ENCODE data around the gene BOLL. TPM values are rescaled to one million over a fixed set of nuclear protein-coding genes. Genes with fewer than 3 reads are reported as not detected.
"Not testable (repeated sequence)": the region's sequence is repeated elsewhere in the genome, so short reads cannot be mapped to it uniquely, and the experiment has no call there.

BOLL gene
- total RNA-seq, 2 experiments from 2014 or later, result not detected

DNA sequence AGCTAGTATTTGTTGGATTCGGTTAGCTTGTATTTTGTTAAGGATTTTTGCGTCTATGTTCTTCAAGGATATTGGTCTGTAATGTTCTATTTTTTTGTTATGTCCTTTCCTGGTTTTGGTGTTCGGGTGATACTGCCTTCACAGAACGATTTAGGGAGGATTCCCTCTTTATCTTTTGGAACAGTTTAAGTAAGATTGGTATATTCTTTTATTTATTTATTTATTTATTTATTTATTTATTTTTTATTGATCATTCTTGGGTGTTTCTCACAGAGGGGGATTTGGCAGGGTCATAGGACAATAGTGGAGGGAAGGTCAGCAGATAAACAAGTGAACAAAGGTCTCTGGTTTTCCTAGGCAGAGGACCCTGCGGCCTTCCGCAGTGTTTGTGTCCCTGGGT, 89.9 kb downstream of the BOLL start:
- intact Hi-C loops (cut with micrococcal nuclease; ENCODE audit: unreplicated experiment); POLR2A ChIA-PET; BruUV-seq (replicated peaks); H2AFZ ChIP-seq (ENCODE audit: low read length); CTCF ChIA-PET (ENCODE audit: unreplicated experiment); H3K36me3 ChIP-seq (ENCODE audit: insufficient read depth, low read length); DNase-seq (ENCODE audit: low spot score); H4K20me1 ChIP-seq (ENCODE audit: insufficient read depth, low read length); H3K9me2 ChIP-seq (ENCODE audit: insufficient read depth, low read length); H3K9me3 ChIP-seq (ENCODE audit: low read length); H3K4me1 ChIP-seq (ENCODE audit: insufficient read depth, low read length, poor library complexity, severe bottlenecking); H3K27ac ChIP-seq (ENCODE audit: low read depth, low read length, poor library complexity, severe bottlenecking); H3K4me3 ChIP-seq (ENCODE audit: low read depth, low read length, poor library complexity, severe bottlenecking); H3K4me2 ChIP-seq (ENCODE audit: low read length); H3K79me2 ChIP-seq (ENCODE audit: insufficient read depth, low read depth, low read length): not testable (repeated sequence)

DNA sequence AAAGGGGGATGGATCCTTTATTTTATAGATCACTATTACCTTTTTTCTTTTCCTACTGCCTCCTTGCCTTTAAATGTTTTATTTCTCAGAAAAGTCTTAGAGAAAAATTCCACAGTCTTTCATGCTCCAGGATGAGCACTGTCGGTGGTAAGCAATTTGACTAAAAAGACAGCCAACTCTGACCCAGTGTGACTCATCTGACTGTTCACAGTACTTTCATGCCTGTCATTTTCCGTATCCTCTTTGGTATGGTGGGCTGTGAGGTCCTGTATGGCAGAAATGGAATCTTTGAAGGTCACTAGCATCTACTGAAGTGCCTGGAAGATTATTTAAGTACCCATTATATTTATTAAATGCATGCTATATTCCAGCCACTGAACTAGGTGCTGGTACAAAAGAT, 107.6 kb downstream of the BOLL start:
- Histone ChIP-seq H3K36me3 (ENCODE audit: insufficient read depth, low read length) (no peaks in the 10 kb centered on the region), H4K20me1 (ENCODE audit: insufficient read depth, low read length) (no peaks in the 10 kb centered on the region), H3K9me2 (ENCODE audit: insufficient read depth, low read length) (no peaks in the 10 kb centered on the region), H3K79me2 (ENCODE audit: insufficient read depth, low read depth, low read length) (no peaks in the 10 kb centered on the region), H2AFZ (ENCODE audit: low read length) (no peak overlapping the region), H3K4me2 (ENCODE audit: low read length) (no peak overlapping the region), H3K4me3 (ENCODE audit: low read depth, low read length, poor library complexity, severe bottlenecking) (no peak overlapping the region), H3K9me3 (ENCODE audit: low read length) (no peaks in the 10 kb centered on the region), H3K27ac (ENCODE audit: low read depth, low read length, poor library complexity, severe bottlenecking) (no peak overlapping the region), H3K4me1 (ENCODE audit: insufficient read depth, low read length, poor library complexity, severe bottlenecking) (no peaks in the 10 kb centered on the region)
- intact Hi-C loops (cut with micrococcal nuclease; ENCODE audit: unreplicated experiment), result no loop called here
- BruUV-seq (replicated peaks), result no TSS peak
- TF ChIP-seq, protein P1, sequence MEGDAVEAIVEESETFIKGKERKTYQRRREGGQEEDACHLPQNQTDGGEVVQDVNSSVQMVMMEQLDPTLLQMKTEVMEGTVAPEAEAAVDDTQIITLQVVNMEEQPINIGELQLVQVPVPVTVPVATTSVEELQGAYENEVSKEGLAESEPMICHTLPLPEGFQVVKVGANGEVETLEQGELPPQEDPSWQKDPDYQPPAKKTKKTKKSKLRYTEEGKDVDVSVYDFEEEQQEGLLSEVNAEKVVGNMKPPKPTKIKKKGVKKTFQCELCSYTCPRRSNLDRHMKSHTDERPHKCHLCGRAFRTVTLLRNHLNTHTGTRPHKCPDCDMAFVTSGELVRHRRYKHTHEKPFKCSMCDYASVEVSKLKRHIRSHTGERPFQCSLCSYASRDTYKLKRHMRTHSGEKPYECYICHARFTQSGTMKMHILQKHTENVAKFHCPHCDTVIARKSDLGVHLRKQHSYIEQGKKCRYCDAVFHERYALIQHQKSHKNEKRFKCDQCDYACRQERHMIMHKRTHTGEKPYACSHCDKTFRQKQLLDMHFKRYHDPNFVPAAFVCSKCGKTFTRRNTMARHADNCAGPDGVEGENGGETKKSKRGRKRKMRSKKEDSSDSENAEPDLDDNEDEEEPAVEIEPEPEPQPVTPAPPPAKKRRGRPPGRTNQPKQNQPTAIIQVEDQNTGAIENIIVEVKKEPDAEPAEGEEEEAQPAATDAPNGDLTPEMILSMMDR (conservative IDR thresholded peaks at IDR 0.05; ENCODE audit: low read length), result no peak
- no peak for TF ChIP-seq EZH2phosphoT487 (IDR thresholded peaks at IDR 0.05; ENCODE audit: borderline replicate concordance, low read depth, low read length)
- CTCF ChIA-PET (ENCODE audit: unreplicated experiment), result no interaction called here
- POLR2A ChIA-PET, result no interaction called here
- DNase-seq (ENCODE audit: low spot score), result no peak

DNA sequence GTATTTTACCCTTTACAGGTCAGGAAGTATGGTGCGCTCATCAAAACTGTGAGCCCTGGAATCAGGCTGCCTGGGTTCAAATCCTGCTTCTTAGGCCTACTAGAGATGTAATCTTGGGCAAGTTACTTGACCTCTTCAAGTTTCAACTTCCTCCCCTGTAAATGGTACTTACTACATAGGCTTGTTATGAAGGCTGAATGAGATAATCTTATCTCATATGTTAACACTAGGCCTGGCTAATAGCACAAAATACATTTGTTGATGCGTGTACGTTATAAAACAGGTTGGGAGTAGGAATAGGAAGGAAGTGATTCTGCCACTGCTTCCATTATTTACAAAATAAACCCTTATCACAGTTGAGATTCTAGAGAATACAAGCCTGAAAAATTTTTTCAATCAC, 108.1 kb downstream of the BOLL start:
- DNase-seq (ENCODE audit: low spot score), result no peak
- no peaks in the 10 kb centered on the region for H3K9me2 ChIP-seq (ENCODE audit: insufficient read depth, low read length)
- ChIA-PET POLR2A (no interaction called here), CTCF (ENCODE audit: unreplicated experiment) (no interaction called here)
- H3K79me2 ChIP-seq (ENCODE audit: insufficient read depth, low read depth, low read length), result no peaks in the 10 kb centered on the region
- intact Hi-C loops (cut with micrococcal nuclease; ENCODE audit: unreplicated experiment), result no loop called here
- H3K27ac ChIP-seq (ENCODE audit: low read depth, low read length, poor library complexity, severe bottlenecking), result no peak overlapping the region
- BruUV-seq (replicated peaks), result no TSS peak
- H3K4me2 ChIP-seq (ENCODE audit: low read length), result no peak overlapping the region
- no peak overlapping the region for H2AFZ ChIP-seq (ENCODE audit: low read length)
- no peaks in the 10 kb centered on the region for H3K4me1 ChIP-seq (ENCODE audit: insufficient read depth, low read length, poor library complexity, severe bottlenecking)
- no peaks in the 10 kb centered on the region for H3K36me3 ChIP-seq (ENCODE audit: insufficient read depth, low read length)
- no peaks in the 10 kb centered on the region for H3K9me3 ChIP-seq (ENCODE audit: low read length)
- H4K20me1 ChIP-seq (ENCODE audit: insufficient read depth, low read length), result no peaks in the 10 kb centered on the region
- H3K4me3 ChIP-seq (ENCODE audit: low read depth, low read length, poor library complexity, severe bottlenecking), result no peak overlapping the region
- no peak for TF ChIP-seq EZH2phosphoT487 (IDR thresholded peaks at IDR 0.05; ENCODE audit: borderline replicate concordance, low read depth, low read length)
- TF ChIP-seq, protein P1 (conservative IDR thresholded peaks at IDR 0.05; ENCODE audit: low read length), result no peak

Other genes starting within 250 kb of the BOLL start
- not detected in 2 replicates for gene RFTN2, start 109.7 kb downstream of the BOLL start, total RNA-seq (2014; rRNA removed; shearing (Covaris generic))
- not detected in 2 replicates for gene RFTN2, start 109.7 kb downstream of the BOLL start, total RNA-seq (2022)
- 23.2 and 32.7 TPM in 2 replicates for gene MARS2, start 80.0 kb downstream of the BOLL start, total RNA-seq (2014; rRNA removed; shearing (Covaris generic))
- gene MARS2, start 80.0 kb downstream of the BOLL start, total RNA-seq (2022), result 21.3 and 21.8 TPM in 2 replicates
- 0.03 and 0.08 TPM in 2 replicates for gene PLCL1, start 19.3 kb upstream of the BOLL start, total RNA-seq (2014; rRNA removed; shearing (Covaris generic))
- gene PLCL1, start 19.3 kb upstream of the BOLL start, total RNA-seq (2022), result not detected in 2 replicates

Data from OCI-LY7 (cell line).